Hepatocyte (in vitro differentiated cells): ENCODE data around the gene AGBL4.

Experiments used
- CTCF ChIP-seq: fragments of 200-600 bp; sonication (generic); IDR thresholded peaks from 2 replicates; pipeline ENCODE4 v1.5.1; 2016; ENCODE audit warnings: antibody characterized with exemption, mild to moderate bottlenecking; ENCODE audit not compliant: poor library complexity
- EZH2 ChIP-seq: fragments of 200-600 bp; sonication (generic); IDR thresholded peaks from 2 replicates; pipeline ENCODE4 v1.6.1; 2016; ENCODE audit warnings: antibody characterized with exemption, mild to moderate bottlenecking, borderline replicate concordance

GRCh38 chr1:48730164-48730910 is 1293.4 kb downstream of the AGBL4 start:
- TF ChIP-seq EZH2: no peak
- TF ChIP-seq CTCF: no peak
